Activated naive CD4-positive, alpha-beta T cell (primary cell): ENCODE results near the gene UGT2B7.
"Not testable (repeated sequence)": the region's sequence is repeated elsewhere in the genome, so short reads cannot be mapped to it uniquely, and the experiment has no call there.

Experiments
- DNase-seq, 4 experiments: peaks; one replicate each; lab custom pipeline; 2025; lab: John Stamatoyannopoulos, UW

UGT2B7 gene

DNA sequence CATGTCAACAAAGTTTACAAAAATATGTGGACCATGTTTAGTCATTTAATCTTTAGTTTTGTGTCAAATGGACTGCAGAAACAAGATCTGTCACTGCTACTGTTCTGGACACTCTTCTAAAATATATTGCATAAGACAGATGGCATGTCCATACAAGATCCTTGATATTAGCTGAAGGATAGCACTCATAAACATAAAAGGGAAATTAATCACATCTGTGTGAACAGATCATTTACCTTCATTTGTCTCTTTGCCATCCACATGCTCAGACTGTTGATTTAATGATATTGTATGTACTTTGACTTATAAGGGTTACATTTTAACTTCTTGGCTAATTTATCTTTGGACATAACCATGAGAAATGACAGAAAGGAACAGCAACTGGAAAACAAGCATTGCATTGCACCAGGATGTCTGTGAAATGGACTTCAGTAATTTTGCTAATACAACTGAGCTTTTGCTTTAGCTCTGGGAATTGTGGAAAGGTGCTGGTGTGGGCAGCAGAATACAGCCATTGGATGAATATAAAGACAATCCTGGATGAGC is at the start of gene UGT2B7:
Gene UGT2B7, plus strand, starts transcription at position 364 of the 546 bp plus-strand sequence. Its CDS starts 47 bp downstream, at position 411.
- no peak for DNase-seq

DNA sequence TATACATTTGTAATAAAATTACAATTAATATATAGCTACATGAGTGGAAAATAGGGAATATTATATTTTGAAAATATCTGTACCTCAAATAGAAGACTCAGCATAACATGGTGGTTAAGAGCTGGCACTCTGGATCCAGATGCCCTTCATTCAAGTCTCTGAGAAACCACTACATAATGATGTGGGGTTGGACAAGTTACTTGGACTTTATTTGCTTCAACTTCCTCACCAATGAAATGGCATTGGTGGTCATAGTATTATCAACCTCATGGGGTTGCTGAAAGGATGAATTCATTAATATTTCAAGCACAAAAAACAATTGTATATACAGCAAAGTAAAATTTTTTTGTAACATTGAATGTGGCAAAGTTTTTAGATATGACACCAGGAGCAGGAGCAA is 46.4 kb upstream of the UGT2B7 start:
- DNase-seq: no peak

DNA sequence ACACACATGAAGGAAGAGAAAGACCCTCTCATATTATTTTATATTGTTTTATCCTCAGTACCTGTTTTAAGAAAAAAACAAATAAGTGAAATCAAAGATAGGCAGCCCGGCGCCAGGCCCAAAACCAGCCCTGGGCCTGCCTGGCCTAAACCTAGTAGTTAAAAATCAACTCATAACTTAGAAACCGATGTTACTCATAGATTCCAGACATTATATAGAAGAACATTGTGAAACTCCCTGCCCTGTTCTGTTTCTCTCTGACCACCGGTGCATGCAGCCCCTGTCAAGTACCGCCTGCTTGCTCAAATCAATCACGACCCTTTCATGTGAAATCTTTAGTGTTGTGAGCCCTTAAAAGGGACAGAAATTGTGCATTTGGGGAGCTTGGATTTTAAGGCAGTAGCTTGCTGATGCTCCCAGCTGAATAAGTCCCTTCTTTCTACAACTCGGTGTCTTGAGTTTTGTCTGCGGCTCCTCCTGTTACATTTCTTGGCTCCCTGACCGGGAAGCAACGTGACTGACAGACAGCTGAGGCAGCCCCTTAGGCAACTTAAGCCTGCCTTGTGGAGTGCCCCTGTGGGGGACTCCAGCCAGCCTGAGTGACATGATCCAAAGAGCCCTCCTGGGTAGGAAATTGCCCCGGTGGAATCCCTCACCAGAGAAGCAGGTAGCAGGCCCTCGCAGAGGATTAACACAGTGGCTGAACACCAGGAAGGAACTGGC is 45.3 kb upstream of the UGT2B7 start:
- DNase-seq: not testable (repeated sequence)

DNA sequence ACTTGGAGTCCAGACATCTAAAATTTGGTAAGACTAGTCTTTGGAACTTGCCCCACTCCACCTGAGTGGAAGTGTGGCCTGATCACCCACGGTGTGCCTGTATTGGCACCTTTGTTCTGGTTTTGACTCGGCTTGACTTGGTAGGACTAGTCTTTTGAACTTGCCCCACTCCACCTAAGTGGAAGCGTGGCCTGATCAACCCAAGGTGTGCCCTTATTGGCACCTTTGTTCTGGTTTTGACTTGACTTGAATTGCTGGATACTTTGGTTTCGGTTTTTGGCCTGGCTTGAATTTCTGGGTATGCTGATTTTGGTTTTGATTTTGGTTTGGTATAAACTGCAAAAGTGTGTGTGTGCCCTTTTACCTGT is 44.7 kb upstream of the UGT2B7 start:
- DNase-seq: no peak

DNA sequence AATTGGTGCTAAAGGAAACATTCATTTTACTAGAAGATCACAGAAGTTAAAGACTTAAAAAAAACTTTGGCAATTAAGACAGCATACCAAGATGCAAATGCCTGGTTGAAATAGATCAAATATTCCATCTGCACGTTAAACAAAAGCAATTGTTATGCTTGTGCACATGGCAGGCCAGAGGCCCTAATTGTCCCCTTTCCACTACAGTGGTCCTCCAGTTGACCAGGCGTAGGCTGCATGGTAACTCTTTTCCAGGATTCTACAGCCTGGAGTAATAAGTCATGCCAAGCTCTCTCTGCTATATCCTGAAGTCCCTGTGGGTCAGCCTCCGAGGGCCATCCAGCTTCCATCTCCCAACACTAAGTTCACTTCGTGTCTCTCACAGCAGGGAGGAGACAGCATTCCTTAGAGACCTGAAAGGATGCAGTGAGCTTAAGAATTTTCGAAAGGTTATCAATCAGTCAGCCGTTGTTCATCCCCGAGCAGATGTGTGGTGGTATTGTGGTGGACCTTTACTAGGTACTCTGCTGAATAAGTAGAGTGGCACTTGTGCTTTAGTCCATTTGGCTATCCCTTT is 42.9 kb upstream of the UGT2B7 start:
- not testable (repeated sequence) for DNase-seq

DNA sequence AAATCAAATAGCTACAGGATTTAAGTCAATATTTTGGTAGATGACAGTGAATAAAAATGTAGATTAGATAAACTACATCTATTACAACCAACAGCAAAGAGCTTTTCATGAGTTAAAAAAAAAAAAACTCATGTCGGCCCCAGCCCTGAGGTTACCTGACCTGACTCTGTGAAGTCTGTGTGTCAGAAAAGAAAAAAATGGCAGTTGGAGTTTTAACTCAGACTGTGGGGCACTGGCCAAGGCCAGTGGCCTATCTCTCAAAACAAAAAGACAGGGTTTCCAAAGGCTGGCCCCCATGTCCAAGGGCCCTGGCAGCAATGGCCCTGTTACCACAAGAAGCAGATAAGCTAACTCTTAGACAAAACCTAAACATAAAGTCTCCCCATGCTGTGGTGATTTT is 42.2 kb upstream of the UGT2B7 start:
- not testable (repeated sequence) for DNase-seq

DNA sequence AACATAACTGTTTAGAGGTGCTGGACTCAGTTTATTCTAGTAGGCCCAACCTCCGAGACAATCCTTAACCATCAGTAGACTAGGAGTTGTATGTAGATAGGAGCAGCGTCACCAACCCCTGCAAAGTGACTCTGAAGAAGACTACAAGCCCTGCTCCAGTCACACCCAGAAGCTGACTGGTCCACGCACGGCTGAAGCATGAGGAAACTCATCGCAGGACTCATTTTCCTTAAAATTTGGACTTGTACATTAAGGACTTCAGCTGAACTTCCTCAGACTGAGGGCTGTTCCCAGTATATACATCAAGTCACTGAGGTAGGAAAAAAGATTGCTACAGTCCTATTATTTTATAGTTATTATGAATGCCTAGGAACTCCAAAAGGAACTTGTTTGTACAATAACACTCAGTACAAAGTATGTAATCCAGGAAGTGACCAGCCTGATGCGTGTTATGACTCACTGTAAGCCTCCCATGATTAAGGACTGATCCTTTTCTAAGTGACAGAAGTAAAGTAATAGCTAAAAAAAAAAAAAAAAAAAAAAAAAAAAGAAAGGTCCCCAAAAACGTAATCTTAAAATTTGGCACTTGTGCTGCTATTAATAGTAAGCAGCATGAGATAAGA is 41.6 kb upstream of the UGT2B7 start:
- DNase-seq: no peak

DNA sequence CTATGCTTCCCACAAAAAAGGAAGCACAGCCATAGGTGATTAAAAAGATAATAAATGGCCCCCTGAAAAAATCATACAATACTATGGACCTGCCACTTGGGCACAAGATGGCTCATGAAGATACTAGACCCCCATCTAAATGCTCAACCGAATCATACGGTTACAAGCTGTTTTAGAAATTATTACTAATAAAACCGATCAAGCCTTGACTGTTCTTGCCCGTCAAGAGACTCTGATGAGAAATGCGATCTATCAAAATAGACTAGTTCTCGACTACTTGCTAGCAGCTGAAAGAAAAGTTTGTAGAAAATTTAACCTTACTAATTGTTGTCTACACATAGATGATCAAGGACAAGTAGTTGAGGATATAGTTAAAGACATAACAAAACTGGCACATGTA is 40.1 kb upstream of the UGT2B7 start:
- DNase-seq: no peak

DNA sequence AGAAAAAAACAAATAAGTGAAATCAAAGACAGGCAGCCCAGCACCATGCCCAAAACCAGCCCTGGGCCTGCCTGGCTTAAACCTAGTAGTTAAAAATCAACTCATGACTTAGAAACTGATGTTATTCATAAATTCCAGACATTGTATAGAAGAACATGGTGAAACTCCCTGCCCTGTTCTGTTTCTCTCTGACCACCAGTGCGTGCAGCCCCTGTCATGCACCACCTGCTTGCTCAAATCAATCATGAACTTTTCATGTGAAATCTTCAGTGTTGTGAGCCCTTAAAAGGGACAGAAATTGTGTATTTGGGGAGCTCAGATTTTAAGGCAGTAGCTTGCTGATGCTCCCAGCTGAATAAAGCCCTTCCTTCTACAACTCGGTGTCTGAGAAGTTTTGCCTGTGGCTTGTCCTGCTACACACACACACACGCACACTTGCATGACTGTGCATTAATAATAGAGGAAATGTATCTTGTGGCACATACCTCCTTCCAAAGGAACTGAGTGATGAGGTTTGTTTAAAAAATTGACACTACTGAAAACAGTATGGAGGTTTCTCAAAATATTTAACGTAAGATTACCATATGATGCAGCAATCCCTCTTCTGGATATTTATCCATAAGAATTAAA is 39.2 kb upstream of the UGT2B7 start:
- no peak for DNase-seq

DNA sequence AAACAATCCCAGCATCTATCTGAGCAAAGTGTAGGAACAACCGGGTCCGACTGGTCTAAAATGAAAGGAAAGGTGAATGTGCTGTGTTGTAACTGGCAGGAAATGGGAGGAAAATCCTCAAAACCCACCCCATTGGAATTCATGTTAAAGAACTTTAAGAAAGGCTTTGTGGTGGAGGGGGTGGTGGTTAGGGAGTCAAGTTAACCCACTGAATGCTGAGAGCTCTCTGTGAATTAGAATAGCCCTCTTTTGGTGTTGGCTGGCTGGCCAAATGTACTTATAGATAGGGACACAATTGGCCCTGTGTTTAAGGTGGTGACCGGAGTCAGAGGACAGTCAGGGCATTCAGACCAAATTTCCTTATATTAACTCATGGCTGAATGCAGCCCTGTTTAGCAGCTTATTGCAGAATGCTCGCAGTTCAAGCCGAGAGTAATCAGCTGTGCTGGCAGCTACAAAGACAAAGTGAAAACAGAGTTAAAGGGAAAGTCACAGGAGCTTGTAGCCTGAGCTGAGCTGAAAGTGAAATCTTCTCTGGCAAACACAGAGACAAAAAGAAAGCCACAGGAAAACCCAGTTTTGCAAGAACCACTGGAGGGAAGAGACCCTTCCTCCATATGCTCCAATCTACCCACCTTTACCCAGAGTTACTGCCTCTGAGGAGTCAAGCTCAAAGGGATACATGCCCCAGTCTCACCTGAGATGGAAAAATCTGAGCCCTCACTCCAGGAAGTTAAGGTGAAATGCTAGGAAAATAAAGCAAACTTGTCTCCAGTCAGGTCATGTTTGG is 38.5 kb upstream of the UGT2B7 start:
- DNase-seq: no peak

DNA sequence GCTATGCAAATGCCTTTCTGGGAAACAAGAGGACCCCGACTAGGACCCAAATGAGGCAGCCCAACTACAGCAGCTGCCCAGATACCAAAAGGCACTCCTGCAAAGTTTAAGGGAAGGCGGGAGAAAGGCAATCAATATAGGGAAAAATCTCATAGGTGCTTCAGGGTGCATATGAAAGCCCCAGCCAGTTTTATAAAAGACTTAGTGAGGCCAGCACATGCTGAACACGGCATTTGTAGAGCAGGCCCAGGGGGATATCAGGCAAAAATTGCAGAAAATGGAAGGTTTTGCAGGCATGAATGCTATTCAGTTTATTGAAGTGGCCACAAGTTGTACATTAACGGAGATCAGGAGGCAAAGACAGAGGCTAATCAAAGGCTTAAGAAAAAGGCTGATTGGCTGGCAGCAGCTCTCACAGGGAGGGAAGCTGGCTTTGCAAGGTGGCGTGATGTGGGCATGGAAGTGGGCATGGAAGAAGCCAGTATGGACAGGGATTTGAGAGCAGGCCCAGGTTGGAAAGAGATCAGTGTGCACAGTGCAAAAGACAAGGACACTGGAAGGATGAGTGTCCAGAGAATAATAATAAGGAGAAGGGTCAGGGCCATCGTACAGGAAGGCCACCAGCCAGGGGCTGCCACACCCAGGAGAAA is 37.7 kb upstream of the UGT2B7 start:
- no peak for DNase-seq

DNA sequence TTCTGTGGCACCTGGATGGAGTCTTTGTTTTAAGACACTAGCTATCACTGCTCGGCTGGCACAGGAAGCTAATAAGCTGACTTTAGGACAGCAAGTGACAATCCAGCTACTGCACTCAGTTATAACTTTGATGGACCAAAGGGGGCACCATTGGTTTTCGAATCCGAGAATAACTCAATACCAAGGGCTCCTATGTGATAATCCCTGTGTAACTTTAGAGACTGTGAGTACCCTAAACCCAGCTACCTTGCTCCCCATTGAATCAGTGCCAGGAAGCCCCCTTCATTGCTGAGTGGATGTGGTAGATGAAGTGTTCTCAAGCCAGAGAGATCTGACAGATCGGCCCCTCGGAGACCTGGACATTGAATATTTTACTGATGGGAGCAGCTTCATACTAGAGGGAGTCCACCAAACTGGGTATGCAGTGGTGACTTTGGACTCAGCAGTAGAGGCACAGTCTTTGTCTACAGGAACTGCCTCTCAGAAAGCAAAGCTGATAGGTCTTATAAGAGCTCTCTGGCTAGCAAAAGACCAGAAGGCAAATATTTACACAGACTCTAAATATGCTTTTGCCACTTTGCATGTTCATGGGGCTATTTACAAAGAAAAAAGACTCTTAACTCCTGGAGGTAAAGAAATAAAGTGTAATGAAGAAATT is 35.5 kb upstream of the UGT2B7 start:
- DNase-seq: no peak

DNA sequence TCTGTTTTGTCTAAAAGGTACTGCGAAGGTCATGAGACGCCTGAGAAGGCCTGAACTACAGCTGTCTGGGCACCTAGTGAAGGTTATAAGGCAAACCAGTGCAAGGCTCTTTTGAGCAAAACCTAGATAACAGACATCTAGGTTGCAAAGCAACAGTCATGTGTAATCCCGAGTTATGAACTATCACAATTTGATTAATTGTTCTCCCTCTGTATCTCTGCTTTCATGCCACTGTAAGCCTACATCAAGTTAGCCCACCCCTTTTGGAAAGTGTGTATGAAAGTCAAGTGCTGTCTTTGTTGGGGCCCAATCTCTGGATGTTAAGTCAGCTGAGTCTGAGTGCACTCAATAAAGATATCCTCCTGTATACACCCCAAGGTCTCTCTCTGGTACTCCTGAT is 31.9 kb upstream of the UGT2B7 start:
- no peak for DNase-seq

DNA sequence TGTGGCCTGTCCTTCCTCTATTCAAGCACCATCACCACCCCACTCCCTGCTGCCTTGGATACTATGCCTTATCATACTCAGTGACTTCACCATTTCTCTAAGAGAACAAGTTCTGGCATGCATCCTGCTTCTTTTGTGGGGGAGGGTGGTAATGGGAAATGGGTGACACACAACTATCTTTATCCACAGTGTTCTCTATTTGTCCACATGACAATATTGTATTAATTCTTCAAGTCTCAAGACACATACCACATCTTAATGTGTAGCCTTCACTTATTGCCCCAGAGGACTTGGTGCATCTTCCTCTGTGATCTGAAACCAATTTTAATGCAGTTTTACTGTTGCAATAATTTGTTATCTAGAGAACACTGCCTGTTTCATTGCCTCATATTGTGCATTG is 29.3 kb upstream of the UGT2B7 start:
- no peak for DNase-seq

DNA sequence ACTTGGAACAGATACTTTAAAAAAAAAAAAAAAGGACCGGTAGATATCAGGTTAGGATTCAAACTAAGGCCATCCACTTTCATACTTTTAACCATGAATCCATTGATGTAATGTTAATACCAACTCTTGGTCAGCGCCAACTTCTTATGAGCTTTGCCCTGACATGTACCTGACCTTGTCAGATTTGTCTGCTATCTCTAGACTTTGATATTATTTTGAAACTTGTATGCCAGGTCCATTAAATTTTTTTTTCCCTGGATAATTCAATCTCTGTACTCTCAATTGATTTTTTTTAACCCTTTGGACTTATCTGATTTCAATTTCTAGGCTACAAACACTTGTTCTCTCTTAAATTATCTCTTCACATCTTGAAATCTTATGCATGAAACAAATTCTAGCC is 27.2 kb upstream of the UGT2B7 start:
- DNase-seq: no peak

DNA sequence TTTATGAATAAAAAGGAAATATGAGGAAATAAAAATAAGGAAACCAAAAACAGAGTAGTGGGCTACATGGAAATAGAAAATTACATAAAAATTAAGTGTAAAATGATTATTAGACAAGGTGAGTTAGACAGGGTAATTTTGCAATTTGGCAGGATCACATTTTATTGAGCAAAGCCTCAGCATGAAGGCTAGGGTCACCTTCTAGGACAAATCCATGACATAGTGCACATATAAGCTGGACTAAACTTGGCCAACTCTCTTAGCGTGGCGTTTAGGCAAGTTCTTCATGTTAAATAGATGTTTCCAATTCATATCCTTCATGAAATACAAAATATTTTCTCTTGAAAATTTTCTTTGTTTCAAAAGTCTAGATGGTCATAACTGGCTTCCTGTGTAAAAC is 25.7 kb upstream of the UGT2B7 start:
- no peak for DNase-seq

DNA sequence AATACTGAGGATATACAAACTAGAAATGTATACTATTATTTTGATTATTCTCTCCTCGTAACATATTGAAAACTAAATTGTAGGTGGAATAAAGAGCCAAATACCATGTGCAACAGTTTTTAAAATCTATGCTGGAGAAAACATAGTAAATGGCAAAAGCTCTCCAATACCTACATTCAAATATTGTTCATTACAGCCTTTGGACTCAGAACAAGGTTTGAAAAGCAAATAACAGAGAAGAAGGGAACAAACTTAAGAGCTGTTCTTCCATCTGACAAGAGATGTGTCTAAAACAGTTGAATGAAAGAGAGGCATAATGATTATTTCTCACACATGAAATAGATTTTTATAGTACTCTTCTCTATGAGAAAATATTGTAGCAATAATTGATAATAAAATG is 25.0 kb upstream of the UGT2B7 start:
- no peak for DNase-seq

DNA sequence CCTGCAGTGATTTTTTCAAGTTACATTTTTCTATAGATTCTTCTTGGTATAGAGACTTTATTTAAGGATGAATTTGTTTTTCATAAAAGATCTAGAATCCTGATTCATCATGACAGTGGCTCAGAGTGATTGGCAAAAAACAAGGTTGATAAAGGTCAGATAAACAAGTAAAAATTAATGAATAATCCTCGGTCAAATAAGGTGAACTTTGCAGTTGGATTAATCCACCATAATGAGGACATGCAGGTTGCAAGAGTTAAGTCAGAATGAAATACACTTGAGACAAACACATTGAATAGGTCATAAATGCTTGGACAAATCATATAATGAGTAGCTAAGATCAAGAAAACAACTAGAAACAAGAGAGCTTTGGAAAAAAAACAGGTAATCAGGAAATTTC is 22.9 kb upstream of the UGT2B7 start:
- no peak for DNase-seq

DNA sequence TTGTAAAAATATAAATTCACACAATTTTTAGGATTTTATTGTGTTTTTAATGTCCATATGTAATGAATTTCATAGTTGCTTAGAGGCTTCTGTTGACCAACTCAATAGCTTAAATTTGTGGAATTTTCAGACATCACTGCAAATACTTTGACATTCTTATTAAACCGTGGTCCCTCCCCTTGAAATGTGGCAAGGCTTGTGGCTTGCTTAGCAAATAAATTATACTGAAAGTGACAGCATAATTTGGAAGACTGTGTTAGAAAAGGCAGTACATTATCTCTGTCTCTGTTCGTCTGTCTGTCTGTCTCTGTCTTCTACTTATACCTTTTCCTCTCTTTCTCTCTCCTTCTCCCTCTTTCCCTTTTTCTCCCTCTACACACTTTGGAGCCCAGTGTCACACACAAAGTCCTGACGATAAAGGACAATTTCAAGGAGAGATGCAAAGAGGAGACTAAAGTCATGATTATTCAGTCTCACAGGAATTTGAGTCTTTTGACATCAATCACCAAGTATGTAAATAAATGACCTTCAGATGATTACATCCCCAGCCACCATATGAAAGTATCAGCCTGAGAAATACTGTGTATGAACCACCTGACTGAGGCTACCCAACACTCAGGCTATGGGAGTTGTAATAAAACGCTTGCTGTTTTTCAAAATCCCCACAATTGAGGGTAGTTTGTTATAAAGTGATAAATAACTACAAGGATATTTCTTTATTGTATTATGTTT is 21.0 kb upstream of the UGT2B7 start:
- no peak for DNase-seq

DNA sequence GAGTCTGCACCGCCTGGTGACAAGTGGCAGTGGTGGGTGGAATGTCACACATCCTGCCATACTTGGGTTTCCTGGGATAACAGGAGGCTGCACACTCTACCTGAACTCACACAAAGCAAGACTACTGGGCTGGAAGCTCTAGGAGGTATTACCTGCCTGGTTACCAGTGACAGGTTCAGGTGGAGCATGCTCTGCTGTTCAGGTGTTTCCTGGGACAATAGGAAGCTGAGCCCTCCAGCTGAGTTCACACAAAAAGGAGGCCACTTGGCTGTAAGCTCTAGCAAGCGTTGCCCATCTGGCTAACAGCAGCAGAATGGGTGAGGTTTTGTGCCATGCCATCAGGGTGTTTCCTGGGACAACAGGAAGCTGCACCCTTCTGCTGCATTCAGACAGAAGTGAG is 17.4 kb upstream of the UGT2B7 start:
- DNase-seq: no peak
